HEK293T (cell line): Measurements from ENCODE around the gene IFIT1B.

Experiments used
- ARNT ChIP-seq: fragments of 450-650 bp; IDR thresholded peaks from 2 replicates; pipeline ENCODE4 v1.6.1; 2017; ENCODE audit warnings: mild to moderate bottlenecking
- BHLHE40 ChIP-seq: fragments of 450-650 bp; IDR thresholded peaks from 2 replicates; pipeline ENCODE4 v1.6.1; 2016; ENCODE audit warnings: mild to moderate bottlenecking, moderate library complexity, borderline replicate concordance
- CTBP1 ChIP-seq: fragments of 450-650 bp; IDR thresholded peaks from 2 replicates; pipeline ENCODE4 v1.6.1; 2016; ENCODE audit warnings: borderline replicate concordance
- ELF4 ChIP-seq: fragments of 450-650 bp; IDR thresholded peaks from 2 replicates; pipeline ENCODE4 v1.6.1; 2017; ENCODE audit warnings: antibody characterized with exemption
- FOXA1 ChIP-seq: fragments of 450-650 bp; IDR thresholded peaks from 2 replicates; pipeline ENCODE4 v1.6.1; 2016; ENCODE audit warnings: mild to moderate bottlenecking
- FOXK2 ChIP-seq: fragments of 450-650 bp; IDR thresholded peaks from 2 replicates; pipeline ENCODE4 v1.6.1; 2016; ENCODE audit warnings: mild to moderate bottlenecking
- FOXM1 ChIP-seq: fragments of 450-650 bp; IDR thresholded peaks from 2 replicates; pipeline ENCODE4 v1.6.1; 2017; ENCODE audit warnings: mild to moderate bottlenecking, borderline replicate concordance
- HDGF ChIP-seq: fragments of 450-650 bp; IDR thresholded peaks from 2 replicates; pipeline ENCODE4 v1.6.1; 2017; ENCODE audit warnings: antibody characterized with exemption, borderline replicate concordance
- L3MBTL2 ChIP-seq: fragments of 450-650 bp; conservative IDR thresholded peaks from 2 replicates; pipeline ENCODE4 v1.6.1; 2016; ENCODE audit warnings: mild to moderate bottlenecking
- LEF1 ChIP-seq: fragments of 450-650 bp; IDR thresholded peaks from 2 replicates; pipeline ENCODE4 v1.6.1; 2017; ENCODE audit warnings: mild to moderate bottlenecking, borderline replicate concordance
- SP1 ChIP-seq: fragments of 450-650 bp; IDR thresholded peaks from 2 replicates; pipeline ENCODE4 v1.6.1; 2017
- SUZ12 ChIP-seq: fragments of 450-650 bp; IDR thresholded peaks from 2 replicates; pipeline ENCODE4 v1.6.1; 2016; ENCODE audit warnings: mild to moderate bottlenecking
- TARDBP ChIP-seq: fragments of 450-650 bp; IDR thresholded peaks from 2 replicates; pipeline ENCODE4 v1.6.1; 2016
- TF ChIP-seq, protein P1 (sequence below): fragments of 450-650 bp; IDR thresholded peaks from 2 replicates; pipeline ENCODE4 v1.6.1; 2016

DNA sequence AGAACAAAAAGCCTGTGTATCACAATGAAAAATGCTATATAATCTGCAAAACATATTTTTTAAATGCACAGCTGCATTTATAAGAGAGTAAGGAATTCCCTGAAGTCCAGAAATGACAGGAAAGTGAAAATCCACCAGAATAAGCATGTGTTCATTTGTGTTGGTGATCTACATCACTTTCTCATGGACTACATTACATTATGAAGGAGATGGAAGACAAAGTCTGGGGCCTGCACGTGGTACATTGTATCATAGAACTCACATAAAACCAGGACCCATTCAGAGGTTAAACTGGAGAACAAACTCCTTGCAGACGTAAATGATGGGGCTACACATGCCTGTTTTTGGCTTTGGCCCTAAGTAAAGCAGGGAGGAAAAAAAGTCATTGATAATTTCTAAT lies 33.7 kb upstream of the IFIT1B start:
- TF ChIP-seq ELF4, result no peak
- no peak for TF ChIP-seq SP1
- no peak for TF ChIP-seq SUZ12
- no peak for TF ChIP-seq CTBP1
- no peak for TF ChIP-seq BHLHE40
- TF ChIP-seq FOXA1, result no peak
- no peak for TF ChIP-seq TARDBP
- TF ChIP-seq ARNT, result no peak
- no peak for TF ChIP-seq FOXM1
- no peak for TF ChIP-seq L3MBTL2
- no peak for TF ChIP-seq FOXK2
- TF ChIP-seq, protein P1, sequence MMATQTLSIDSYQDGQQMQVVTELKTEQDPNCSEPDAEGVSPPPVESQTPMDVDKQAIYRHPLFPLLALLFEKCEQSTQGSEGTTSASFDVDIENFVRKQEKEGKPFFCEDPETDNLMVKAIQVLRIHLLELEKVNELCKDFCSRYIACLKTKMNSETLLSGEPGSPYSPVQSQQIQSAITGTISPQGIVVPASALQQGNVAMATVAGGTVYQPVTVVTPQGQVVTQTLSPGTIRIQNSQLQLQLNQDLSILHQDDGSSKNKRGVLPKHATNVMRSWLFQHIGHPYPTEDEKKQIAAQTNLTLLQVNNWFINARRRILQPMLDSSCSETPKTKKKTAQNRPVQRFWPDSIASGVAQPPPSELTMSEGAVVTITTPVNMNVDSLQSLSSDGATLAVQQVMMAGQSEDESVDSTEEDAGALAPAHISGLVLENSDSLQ, result no peak
- no peak for TF ChIP-seq HDGF
- TF ChIP-seq LEF1, result no peak
